Hematopoietic multipotent progenitor cell treated with erythropoietin and hydrocortisone succinate and interleukin-3 and kit ligand, for 15 days (in vitro differentiated cells): ENCODE measurements around the gene SMPD1.

Experiments used
- DNase-seq: peaks from one replicate; pipeline ENCODE4 v3.0.0-alpha.2; 2015; ENCODE audit warnings: low spot score

SMPD1 gene

DNA sequence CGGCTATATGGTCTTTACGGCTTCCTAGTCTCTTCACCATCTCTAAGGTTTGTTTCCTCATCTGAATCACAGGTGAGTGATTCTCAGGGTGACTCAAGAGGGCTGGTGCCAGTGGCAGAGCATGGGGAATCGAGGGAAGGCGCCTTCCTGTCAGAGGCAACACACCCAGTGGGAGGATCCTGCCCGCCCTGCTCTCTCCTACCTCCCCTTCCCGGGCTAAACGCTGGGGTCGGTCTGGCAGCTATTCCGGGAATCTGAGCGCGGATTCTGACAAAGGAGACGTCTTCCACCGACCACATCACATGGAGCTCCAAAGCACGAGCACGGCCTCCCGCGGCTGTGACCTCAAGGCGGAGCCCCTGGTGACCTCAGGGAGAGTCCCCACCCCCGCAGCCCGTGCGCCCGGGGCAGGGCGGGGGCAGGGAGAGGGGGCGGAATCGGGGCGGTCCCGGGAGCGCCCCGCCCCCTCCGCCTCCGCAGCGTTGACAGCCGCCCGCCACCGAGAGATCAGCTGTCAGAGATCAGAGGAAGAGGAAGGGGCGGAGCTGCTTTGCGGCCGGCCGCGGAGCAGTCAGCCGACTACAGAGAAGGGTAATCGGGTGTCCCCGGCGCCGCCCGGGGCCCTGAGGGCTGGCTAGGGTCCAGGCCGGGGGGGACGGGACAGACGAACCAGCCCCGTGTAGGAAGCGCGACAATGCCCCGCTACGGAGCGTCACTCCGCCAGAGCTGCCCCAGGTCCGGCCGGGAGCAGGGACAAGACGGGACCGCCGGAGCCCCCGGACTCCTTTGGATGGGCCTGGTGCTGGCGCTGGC lies at the start of gene SMPD1:
Gene SMPD1 (plus strand): TSS at position 570 of the 813 bp plus-strand sequence. CDS start 125 bp downstream, at position 695.
- peak; percentile 93 for DNase-seq

DNA sequence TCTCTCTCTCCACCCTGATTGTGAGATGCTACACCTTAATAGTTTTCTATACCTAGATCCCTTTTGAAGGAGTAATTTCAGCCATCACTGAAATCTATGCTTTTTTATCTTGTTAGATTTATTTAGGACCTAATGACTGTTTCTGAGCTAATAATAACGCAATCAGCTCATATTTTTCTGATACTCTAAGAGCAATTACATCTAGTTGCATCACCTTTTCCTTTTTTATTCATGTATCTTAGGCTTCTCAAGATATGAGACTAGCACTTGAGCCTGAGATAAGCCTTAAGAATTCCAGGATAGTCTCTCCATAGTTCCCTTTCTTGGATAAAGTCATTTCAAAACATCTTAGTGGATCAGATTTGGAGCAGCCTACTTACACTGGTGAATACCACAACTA lies 44.9 kb upstream of the SMPD1 start:
- DNase-seq: no peak

DNA sequence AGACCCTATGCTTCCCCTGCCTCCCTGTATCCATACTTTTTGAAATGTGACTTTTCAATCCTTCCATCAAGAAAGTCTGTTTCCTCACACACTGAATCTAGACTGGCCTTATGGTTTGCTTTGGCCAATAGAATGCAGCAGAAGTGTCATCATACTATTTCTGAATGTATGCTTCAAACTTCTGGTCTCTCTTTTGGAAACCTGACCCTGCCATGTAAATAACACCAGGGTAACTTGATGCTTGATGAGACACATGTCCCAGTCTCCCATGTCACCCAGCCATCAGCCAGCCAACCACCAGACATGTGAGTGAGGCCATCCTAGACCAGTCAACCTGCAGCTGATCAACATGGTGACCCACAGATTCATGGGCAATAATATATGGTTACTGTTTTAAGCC lies 40.2 kb upstream of the SMPD1 start:
- no peak for DNase-seq

DNA sequence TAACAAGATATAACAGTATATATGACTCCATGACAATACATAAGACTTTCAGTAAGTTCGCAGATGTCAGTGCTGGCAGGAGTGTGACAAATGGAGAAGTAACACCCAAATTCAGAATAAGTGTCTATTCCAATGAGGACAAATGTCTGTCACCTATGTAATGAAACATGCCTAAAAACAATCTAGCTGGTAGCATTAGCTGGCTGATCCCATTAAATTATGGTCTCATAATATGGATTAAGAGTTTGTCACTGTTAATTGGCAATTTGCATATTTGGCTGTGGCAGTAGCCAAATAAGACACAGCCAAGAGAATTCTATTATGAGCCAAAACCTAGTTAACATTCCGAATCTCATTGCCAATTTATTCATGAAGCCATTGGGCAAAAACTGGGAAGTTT lies 39.8 kb upstream of the SMPD1 start:
- DNase-seq: no peak

DNA sequence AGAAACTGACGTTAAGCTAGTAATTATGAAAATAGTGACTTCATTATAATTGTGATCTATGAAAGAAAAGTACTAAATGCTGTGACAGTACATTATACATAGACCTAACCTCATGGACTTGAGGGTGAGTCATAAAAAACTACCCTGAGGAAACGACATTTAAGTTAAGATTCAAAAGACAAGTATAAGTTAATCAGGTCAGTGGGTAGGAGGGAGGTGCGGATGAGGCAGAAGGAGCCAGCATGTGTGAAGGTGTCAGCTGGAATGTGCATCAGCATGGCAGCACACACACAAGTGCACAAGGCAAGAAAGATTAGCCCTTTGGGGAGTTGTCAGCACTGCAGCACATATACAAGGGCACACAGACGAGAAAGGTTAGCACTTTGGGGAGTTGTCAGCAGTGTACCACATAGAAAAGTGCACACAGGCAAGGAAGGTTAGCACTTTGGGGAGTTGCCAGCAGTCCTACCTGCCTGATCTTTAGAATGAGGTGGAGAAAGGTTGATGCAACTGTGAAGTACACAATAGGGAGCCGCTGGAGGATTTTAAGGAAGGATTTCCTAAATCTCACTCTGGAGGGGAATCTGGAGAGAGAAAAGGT lies 38.4 kb upstream of the SMPD1 start:
- no peak for DNase-seq

DNA sequence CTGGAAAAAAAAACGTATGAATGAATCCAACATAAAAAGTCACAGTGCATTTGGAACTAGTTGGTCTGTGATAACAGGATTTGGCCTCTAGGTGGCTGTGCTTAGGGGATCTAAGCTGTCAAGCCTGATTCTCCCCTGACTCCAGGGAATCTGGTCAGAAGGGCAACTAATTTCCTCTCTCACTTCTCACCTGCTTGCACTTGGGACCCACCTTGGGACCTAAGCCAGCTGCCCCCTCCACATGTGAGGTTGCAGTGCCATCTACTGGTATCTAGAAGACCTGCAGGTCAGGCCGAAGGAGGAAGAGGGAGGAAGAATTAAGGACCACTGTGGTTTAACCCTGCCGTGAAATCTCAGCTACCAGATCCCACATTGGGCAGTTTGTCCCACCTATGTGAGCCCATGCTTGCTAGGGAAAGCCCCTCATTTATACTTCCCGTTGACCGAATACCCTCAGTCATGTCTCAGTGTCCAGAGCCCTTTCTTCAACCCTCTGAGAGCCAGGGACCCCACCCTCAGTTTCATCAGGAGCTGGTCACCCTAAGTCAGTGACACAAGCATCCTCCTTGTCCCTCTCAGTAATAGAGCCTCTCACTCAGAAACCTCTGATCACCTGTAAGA lies 36.8 kb upstream of the SMPD1 start:
- DNase-seq: peak; percentile 59

DNA sequence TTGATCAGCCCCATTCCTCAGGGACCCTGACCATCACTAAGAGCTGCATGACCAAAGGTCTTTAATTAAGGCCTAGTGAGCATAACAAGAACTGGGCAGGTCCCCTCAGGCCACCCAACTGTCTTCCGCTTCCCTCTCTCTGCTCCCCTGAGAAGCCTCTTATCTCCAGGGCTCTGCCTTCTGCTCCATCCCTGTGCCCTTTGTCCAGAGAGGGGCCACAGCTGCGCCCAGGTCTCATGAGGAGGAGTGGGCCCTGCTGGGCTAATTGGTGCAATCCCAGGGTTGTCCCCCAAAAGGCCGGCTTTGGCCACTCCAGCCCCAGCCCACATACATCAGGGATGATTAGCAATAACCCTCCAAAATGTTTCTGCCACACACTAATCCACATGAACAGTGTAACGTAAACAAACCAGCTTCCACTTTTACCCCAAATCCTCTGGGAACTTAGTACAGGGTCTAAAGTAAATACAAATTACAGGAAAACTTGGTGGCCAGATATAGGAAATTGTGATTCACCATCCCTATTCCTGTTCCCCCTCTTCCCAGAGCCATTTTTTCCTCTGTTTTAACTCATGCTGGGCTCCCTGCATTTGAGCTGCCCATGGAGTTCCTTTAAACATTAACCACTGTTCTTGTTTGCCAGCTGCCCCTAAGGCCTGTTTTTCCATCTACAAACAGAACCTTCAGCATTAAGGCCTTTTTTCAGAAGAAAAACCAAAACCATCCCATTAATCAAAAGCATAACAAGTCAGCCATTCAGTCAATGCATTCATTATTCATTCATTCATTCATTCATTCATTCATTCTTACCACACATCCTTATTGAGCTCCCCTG lies 35.4 kb upstream of the SMPD1 start:
- no peak for DNase-seq

DNA sequence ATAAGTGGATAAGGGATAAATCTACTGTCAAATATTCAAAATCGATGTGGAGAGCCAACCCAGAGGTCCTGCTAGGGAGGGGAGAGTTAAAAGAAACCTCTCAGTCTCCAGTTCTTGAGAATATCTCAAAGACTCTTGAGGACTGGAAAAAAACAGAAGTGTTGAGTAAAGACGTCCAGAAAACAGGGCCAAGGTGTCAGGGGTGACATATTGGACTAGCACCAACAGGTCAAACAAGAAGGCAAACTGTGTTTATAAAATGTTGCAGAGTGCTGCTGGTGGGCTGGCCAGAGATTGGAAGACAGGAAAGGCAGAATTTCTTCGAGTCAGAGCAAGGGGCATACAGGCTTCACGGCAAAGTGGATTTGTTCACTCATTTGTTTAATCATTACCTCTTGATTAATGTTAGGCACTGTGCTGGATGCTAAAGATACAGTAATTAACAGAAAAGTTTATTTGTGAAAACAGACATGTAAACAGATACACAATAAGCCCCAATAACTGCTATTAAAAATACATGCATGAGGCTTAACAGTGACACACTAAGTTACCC lies 33.7 kb upstream of the SMPD1 start:
- DNase-seq: no peak

DNA sequence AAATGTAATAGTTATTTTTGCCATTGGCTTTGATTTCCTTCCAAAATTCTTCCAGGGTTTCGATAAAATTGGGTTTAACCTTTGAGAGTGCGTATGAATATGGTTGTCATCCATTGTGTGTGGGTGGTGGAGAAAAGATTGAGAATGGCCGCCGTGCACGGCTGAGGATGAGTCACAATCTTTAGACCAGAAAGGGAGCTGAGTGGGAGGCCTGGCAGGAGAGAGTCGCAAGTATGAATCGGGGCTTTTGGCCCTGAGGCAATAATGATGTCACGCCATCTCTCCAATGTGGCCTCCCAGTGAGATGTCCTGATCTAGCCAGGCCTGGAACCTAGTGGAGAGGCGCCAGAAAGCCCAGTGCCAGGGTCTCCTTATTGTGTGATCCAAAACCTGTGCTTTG lies 33.1 kb upstream of the SMPD1 start:
- no peak for DNase-seq

DNA sequence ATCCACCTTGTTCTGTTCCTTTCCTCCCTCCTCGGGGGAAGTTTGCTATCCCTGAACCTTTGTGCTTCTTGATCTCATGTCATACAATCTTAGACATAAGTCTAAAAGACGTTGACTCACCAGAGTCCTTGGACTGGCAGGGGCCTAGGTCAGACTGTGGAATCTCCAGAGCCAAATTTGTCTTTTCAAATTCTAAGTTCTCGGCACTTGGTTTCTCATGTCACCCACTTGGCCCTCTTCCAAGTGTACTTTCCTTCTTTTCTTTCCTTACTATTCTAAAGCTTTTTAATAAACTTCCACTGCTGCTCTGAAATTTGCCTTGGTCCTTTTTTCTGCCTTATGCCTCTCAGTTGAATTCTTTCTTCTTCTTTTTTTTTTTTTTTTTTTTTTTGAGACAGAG lies 30.1 kb upstream of the SMPD1 start:
- no peak for DNase-seq

DNA sequence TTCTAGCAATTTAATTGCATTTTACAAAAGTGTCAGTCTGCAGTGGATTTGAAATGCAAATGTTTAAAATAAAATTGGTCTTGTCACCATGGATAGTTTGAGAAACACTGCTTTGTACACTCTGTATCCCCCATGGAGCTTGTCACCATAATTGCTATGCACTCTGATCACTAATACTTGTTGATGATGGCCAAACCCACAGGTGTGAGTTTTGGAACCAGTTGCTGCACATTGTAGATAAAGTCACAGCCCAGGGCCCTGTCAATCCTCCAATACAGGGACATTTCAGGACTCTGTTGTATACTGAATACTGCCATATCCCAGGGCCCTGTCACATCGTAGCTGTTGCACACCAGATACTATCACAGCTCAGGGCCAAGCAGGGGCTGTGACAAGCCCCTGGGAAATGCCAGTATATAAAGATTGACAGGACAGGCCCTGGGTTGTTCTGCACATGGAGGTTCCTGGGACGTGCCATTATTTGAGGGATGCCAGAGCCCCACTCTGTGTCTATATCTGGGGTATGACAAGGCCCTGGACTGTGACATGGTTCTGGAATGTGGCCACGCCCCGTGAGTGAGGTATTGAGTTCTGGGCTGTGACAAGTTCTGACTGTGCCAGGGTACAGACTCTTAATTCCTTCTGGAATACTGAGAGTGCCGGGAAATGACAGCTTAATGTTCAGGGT lies 27.9 kb upstream of the SMPD1 start:
- DNase-seq: no peak

DNA sequence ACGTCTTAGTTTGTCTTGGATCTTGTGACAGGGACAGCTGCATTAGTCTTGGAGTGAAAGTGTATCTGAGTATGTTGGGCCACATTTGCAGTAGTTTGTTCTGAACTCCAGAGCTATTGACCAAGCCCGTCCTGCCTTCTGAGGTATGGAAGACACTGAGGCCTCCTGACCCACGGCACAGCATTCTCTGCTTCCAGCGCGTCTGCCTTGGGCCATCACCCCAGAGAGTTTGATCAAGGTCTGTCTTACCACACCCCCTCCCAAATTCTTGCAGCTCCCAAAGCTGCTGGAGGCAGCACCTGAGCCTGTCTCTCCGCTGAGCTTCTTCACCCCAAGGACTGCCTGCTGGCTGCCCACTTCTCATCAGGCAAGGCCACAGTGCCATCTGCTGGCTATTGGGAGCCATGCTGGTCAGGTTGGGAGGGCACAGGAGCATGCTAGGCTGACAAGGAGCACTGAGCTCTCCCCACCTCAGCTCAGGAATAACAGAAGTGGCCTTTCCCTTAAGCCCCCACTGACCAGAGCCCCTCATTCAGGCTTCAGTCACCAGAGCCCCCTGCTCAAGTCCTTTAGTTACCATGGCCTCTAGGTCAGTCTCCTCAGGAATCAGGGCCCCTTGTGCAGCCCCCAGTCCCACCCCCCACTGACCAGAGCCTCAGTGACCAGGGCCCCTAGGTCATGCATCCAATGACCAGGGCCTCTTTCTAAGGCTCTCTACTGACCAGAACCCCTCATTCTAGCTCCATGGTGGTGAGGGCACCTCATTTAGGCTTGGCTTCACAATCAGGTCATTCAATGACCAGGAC lies 27.2 kb upstream of the SMPD1 start:
- peak; percentile 63 for DNase-seq

DNA sequence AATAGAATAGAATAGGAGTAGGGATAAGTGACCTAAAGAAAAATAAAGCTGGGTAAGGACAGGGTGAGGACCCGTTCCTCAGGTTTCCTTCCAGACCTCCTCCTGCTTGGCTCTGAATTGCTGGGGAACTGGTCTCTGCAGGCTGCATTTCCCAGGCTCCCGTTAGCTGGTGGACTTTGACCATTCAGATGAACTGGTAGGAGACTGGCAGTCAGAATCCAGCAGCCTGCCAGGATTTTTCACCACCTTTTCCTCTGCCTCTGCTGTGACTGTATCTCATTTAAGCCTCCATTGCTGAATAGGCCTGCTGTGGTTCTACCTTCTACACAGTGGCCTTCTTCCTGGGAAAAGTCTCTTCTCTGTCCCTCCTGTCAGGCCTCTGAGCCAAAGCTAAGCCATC lies 24.6 kb upstream of the SMPD1 start:
- DNase-seq: no peak

DNA sequence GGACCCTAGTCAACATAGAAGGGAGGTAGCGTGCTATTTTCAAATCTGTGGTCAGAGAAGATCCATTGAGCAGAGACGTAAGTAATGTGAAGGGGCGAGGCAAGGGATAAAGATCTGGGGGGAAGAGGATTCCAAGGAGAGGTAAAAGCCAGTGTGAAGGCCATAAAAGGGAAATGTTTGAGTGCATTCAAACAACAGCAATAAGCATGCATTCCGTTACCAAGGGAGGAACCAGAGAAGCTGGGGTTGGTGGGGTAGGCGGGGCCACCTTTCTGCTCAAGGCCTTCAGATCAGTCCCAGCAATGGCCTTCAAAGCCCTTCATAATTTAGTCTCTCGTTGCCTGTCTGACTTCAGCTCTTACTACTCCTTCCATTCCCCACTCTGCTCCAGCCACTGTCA lies 18.4 kb upstream of the SMPD1 start:
- no peak for DNase-seq

DNA sequence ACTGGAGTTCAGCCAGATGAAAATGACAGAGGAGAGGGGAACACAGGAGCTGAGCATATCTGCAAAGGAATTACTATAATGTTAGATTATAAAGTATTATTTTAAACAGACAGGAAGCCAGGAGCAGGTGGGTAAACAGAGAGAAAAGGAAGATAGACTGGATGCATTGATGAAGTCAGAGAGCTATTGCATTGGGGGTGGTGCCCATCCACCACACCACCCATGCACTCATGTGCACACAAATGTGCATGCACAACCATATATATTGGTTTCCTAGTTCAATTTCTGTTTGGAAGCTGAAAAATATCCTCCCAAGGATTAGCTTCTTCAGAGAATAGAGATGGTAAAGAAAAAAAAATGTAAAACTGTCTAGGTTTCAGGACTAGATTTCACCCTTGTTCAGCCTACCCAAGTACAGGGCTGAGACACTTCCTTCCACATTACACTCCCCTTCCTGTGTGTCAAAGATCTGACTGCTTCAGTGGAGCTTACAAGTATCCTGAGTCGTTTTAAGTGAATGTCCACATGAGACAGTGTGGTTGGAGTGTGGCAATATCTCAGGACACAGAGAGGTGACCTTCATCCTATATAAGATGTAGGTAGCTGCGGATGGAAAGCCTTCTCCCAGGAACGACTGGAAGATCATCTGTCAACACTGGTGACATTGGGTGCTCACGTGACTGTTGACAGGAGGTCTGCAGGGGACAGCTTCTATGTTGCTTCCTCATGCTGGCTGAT lies 12.2 kb upstream of the SMPD1 start:
- no peak for DNase-seq

DNA sequence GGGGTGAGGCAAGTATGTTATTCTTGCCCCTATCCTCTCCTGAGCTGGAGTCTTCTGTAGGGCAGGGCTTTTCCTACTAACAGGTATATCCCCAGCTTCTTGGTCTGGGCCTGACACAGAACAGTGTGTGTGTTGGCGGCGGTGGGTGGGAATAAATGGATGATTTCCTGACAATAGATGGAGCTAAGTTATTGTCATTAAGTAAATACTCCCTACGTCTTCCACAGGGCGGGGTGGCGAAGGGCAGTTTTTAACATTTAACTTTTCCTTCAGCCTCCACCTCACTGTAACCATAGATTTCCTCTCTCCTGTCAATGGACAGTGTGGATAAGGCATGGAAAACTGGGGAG lies 11.7 kb upstream of the SMPD1 start:
- no peak for DNase-seq

DNA sequence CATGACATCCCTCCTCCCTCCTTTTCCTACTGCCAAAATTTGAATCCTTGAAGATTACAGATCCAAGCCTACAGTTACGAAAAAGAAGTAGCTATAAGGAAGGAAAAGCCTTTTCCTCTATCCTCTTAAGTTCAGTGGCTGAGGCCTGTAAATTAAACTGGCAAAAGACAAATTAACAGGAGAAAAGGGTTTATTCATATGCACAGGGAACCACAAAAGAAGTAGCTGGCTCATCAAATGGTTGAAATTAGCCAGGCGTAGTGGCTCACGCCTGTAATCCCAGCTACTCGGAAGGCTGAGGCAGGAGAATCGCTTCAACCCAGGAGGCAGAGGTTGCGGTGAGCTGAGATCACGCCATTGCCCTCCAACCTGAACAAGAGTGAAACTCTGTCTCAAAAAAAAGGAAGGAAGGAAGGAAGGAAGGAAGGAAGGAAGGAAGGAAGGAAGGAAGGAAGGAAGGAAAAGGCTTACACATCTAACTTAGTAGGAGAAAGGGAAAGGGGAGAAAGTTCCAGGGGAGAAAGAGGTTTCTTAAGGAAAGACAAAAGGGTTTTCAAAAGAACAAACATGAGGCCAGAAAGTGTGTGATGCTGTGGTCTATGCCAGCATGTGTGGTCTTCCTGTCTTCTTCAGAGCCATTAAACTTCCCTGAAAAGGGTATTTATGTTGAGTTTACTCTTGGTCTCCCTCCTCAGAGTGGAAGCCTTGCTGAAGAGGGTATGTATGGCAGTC lies 5.1 kb upstream of the SMPD1 start:
- DNase-seq: no peak

DNA sequence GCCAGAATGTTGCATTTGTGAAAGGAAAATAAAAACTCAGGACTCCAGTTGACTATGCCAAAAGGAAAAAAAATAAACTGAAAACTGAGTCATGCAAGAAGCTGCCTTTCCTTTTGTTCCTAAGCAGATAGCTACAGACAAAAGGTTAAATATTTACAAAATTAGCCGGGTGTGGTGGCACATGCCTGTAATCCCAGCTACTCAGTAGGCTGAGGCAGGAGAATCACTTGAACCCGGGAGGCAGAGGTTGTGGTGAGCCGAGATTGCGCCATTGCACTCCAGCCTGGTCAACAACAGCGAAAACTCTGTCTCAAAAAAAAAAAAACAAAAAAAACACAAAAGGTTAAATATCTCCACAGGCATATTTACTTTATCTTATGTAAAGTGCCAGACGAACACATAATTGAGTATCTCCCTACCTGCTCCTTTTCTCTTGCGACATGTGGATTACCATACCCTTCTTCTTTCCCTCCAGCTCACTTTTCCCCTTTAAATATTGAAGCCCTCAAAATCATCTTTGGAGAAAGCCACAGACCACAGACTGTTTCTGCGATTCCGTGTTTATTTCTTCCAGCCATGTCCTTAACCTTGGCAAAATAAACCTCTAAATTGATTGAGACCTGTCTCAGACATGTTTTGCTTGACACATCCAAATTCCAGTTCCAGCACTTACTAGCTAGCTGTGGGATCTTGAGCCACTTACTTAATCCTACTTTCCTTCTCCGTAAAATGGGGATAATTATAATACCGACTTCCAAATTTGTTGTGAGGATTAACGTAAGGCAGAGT lies 2.3 kb upstream of the SMPD1 start:
- DNase-seq: no peak

DNA sequence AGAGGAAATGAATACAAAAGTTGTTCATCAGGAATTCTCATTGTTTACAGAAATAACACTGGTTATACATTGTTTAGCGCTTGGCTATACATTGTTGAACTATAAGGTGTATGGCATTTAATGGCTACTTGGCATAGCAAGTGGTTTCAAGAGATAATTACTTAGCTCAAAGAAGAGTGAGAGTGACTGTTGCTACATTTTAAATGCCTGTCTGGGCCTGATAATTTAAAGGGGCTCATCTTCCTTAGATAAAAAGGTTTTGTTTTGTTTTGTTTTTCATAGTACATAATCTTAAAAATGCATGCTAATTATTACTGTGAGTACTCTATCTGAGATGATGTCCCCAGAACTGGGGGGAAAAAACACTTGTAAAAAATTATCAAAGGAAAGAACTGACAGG lies 1.5 kb upstream of the SMPD1 start:
- peak; percentile 46 for DNase-seq
